Limb (tissue), 2 donors: ENCODE data around the gene SFXN3.
"Not testable (repeated sequence)": the region's sequence is repeated elsewhere in the genome, so short reads cannot be mapped to it uniquely, and the experiment has no call there.

Experiments
- DNase-seq, 2 donors: peaks; one replicate each; pipeline ENCODE4 v3.0.0-alpha.2; 2016; ENCODE audit errors: extremely low spot score in 2 of 2

Gene SFXN3

DNA sequence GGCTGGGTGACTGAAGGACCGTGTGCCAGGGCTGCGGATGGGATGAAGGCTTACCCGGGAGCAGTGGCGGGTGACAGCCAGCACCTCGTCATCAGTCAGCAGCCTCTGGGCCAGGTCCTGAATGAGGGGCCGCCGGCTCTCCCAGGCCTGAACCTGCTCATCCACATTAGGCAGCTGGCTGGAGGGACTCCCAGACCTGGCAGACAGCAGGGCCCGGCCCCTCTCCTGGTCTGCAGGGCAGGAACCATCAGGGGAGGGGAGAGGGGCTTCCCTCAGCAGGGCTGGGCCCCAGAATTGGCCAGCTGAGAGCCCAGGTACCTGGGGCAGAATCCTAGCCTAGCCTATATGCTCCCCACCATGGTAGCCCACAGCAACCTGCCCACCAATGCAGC lies 15.5 kb upstream of the SFXN3 start:
- DNase-seq = no peak

DNA sequence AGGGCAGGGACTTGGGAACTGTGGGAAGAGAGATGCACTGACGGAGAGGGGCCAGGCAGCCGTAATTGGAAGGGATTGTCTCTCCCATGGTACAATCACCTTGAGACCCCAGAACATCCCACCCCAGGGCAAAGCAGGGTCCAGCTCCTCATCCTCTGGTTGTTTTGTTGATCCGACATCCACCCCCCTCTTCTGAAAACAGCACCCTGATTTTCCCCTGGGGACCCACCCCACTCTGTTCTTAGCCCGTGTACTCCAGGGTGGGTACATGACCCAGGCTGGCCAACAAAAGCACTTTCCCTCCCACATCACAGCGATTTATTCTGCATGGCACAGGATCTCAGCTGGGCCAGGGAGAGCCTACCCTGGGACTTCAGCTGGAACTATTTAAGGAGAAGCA lies 14.2 kb upstream of the SFXN3 start:
- DNase-seq = no peak

DNA sequence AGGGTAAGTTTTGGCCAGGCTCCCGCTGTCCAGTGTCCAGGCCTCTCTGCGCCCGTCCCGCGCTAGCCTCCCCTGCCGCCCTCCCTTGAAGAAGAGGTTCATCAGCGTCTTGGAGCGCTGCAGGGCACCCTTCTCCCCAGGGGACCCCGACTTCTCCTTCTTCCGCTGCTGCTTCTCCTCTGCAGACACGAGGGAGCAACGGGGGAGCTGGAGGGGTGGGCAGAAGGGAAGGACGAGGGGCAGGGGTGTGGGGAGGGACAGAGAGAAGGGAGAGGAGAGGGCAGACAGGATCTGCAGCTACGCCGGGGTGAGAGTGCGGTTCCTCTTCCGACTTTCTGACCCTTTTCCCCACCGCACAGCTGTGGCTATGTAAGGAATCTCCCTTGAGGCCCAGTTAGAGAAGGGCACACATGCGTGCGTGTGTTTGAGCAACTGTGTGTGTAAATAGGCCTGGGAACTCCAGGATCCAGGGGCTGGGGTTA lies 12.9 kb upstream of the SFXN3 start:
- DNase-seq = no peak

DNA sequence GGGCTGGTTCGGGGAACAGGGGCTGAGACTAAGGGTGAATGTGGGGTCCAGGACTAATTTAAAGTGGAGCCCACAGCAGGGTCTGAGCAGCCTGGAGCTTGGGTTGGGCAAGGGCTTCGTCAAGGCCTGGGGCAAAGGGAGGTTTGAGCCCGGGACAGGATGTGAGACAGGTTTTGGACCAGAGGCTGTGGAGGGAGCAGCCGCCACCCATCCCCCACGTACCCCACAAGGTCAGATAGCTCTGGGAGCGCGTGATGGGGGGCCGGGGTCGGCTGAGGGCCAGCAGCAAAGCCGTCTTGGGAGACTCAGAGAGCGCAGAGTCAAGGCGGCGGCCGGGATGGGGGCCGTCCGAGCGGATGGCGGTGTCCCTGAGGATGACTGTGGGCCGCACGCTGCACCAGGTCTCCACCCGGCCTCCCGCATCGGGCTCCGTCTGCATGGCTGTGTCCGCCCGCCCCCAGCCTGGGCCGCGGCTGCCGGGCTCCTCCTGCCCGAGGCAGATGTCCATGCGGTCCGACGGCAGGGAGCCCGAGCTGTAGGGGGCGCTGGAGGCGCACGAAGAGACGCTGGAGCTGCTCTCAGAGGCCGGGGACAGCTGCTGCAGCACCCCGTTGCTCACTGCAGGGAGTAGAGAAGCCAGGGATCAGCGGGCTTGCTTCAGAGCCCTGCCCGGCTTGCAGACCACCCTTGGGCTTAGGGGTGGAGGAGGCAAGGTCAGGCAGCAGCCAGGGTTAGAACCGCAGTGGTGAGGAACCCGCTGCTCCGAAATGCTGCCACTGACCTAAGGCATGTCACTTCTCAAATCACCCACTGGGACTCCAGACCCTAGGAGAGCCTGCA lies 12.2 kb upstream of the SFXN3 start:
- DNase-seq = peak in 1 of 2 donors; percentile 83

DNA sequence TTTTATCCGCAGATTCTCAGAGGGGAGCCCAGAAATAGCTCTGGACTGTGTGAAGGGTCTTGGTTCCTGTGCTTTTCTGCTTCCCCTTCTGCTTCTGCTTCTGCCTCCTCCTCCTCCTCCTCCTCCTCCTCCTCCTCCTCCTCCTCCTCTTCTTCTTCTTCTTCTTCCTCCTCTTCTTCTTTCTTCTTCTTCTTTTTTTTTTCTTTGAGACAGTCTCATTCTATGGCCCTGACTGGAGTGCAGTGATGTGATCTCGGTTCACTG lies 11.7 kb upstream of the SFXN3 start:
- DNase-seq = no peak

DNA sequence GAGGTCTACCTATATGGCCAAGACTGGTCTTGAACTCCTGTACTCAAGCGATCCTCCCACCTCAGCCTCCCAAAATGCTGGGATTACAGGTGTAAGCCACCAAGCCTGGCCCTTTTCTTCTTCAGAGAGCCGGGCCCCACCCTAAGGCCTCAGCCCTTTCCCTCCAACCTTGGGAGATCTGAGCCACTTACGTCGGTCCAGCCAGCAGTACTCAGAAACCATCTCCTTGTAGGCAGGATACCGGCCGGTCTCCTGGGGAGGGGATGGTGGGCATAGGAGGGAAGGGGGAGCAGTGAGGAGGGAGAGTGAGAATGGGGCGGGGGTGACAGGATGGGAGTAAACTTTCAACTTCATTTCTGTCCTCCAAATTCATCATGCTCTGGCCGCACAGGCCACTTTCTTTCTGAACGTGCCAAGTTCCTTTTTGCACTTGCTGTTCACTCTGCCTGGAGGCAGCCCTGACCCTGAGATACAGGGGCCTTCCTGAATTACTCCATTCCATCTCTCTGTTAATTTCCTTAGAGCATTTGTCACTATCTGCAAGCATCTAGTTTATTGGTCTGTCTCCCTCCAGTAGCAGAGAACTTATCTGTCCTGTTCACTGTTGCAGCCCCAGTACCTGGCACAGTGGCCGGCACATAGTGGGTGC lies 10.5 kb upstream of the SFXN3 start:
- DNase-seq = no peak

DNA sequence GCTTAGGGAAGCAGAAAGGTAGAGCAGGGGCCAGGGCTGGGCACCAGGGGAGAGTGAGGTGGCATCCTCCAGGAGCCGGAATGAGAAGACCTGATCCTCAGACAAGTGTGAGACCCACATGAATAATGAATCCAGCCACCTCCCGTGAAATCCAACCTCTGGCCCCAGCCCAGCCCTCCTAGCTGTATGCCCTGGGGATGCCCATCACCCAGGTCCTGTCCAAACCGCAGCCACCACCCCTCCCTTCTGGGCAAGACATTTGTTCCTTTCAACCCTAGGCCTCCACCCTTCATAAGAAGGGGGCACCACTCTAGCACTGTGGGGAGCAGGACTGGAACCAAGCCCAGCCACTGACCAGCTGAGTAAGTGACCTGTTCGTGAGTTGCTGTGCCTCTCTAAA lies 9.8 kb upstream of the SFXN3 start:
- DNase-seq = no peak

DNA sequence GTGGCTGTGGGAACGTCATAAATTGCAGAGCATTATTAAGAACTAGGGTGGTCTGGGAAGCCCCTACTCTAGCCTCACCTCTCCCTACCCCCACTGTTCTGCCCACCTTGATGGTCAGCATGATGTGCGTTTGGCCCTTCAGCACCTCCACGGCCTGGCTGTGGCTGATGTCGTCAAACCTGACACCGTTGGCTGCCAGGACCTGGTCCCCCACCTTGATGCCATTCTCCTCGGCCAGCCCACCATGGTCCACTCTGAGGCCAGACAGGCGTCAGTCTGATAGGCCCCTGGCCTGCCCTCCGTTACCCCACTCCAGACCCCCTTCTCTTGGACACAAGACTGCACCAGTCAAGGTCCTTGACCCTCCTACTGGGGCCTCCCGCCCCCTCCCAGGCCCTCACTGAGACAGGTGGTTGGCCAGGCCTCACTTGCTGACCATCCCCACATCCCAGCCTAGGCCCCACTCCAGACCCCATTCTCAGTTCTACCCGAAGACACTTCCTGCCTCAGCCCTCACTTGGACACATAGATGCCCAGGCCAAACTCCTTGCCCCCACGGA lies 9.3 kb upstream of the SFXN3 start:
- no peak for DNase-seq

DNA sequence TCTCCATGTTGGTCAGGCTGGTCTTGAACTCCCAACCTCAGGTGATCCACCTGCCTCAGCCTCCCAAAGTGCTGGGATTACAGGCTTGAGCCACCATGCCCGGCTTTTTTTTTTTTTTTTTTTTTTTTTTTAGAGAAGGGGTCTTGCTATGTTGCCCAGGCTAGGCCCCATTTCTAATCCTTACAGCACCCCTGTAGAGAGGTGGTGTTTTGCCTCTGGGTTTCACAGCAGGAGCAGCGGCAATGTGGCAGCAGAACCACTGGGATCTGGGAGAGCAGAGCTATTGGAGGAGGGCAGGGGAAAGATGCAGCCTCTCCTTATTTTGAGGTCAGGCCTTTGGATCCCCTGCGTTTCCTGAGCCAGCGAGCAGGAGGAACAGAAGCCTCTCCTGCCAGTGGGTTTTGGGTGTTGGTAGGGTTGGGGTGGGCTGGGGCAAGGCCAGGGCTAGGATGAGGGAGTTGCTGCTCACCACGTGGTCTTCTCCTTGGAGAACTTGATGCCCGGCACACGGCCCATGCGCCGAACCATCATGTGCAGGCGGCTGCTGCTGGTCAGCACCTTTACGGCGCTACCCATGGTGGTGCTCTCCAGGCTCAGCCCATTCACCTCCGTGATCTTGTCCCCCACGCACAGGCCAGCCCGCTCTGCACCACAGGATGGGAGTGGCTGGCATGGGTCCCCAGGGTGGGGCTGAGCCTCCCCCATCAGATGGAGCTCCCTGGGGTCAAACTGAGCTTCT lies 7.9 kb upstream of the SFXN3 start:
- DNase-seq = no peak

DNA sequence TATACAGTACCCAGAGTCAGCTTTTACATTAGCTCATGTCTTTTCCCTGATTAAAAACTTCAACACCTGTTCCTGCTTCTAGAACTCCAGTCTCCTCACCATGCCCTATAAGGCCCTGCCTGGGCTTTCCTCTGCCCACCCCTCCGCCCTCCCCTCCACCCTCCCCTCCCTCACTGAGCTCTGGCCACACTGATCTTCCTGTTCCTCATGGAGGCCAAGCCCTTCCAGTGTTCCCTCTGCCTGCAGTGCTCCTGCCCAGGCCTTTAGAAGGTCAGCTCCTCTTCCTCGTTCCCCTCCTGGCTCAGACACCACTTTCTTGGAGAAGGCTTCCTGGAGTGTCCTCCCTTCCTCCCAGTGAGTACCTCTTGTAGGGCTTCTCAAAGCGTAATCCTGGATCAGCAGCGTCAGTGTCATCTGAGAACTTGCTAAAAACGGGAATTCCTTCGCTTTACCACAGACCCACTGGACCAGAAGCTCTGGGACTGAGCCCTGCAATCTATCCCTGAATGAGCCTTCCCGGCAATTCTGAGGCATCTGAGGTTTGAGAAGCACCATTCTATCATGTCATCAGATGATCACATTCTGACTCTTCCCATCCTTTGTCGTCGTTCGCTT lies 3.8 kb upstream of the SFXN3 start:
- no peak for DNase-seq

DNA sequence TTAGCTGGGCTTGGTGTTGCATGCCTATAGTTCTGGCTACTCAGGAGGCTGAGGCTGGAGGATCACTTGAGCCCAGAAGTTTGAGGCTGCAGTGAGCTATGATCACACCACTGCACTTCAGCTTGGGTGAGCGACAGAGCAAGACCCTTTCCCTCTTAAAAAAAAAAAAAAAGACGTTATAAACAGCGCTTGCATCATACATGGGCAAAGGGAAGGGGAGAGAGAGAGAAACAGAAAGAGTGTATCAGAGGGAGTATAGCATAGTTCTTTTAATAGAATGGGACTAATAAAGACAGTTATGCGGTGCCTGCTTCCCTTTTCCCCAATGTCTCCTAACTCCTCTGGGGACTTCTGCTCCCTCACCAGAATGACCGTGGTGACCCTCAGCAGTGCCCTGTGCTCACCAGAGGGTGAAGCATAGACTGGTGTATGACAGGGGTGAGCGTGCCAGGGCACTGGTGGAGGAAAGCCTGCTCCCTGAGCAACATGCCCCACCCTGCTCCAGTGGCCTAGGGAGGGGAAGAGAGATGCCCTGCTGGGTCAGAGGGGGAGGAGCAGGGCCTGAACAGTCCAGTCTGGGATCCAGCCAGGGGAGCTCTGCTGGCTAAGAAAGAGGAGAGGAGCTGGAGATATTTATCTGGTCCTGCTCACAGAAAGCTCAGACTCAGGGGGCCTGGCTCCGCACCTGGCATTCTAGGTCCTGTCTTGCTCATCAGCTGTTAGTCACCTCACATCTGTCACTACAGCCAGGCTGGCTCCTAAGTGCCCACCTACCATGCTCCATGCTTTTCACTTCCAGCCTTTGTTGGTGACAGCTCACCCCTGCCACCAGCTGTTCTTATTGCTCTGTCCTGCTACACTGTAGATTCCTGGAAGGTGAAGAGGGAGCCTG lies 2.3 kb upstream of the SFXN3 start:
- DNase-seq = no peak

DNA sequence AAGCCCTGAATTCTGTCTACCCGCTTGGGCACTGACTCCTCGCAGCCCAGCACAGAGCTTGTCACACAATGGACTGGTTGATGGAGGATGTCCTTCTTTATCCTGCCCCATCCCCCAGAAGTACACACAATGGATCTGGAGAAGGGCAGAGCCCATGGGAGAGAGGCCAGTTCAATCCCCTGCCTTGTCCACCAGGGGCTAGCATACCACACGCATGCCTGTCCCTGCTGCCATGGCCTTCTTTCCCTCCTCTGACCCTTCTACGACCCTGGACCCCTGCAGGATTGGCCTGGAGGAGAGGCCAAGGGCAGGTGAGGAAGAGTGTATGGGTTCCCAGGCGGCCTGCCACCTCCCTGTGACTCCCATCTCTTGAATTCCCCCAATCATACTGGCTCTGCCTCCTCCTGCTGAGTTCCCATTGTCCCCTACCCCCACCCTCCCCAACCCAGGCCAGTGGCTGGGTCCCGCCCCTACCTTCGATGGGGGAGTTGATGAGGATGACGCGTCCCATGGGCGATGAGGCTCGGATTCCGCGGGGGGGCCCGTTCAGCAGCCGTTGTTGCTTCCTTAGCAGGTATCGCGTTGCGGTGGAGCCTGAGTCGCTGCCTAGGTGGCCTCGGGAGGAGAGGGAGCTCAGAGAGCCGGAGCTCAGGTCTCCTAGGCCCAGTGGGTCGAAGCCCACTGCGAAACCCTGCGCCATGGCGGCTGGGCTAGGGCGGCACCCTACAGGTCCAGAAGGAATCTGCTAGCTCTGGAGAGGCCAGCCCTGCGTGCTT lies 1.3 kb upstream of the SFXN3 start:
- DNase-seq = no peak

DNA sequence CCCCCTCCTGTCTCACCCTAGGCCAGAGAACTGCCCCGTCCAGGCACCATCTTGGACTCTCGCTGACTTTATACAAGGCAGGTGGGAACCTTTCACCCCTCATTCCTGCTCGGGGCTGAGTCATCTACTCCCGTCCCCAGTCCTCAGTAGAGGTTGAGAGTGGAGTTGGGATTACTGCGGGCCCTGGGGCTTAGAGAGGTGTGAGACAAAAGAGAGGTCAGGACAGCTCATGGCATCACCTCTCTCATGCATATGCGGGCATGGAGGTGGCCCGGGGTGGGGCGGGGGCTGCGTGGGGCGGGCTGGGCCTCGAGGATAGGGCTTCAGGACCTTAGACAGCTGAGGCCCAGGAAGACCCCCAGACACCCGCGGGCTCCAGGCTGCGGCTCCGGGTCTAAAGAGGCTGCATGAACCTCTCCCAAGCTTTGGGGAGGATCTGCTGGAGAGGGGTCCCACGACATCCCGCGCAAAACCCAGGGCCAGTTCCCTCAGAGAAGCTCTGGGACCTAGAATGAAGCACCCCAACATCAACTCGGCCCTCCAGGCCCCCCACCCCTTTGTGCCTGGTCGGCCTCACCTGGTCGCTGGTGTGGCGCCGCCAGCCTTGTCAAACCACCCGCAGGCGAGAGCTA lies 422 bp upstream of the SFXN3 start:
- DNase-seq = no peak

DNA sequence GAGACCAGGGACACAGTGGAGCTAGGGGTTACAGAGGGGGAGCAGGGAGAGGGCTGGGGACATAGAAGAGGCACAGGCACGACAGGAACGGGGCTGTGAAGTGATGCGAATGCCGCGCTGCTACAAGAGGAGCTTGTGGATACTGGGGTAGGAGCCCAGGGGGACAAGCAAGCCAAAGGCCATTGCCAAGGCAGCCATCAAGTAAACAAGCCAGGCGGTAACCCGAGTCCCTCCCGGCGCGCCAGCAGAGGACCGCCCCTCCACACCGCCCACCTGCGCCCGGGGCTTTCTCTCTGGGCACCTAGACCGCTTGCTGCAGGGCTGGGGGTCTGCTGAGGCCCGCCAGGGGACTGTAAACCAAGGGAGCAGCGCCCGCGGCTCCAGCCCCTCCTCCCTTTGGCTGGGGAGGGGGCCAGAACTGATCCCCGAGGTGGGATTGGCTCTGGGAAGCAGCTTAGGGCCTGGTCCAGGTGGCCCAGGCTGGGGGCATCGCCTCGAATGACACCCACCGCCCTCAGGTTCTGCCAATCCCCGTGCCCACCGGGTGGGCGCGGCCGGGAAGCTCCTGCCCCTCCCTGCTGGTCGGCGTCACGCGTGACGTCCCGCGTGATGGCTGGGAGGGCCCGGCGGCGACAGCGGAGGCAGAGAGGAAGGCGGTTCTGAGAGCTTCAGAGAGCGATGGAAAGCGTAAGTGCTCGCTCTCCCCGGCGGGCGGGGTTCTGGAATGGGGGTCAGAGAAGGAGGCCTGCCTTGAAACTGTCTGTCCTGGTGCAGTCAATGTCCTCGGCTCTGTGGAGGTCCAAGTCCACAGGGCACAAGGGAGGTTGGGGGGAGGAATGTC lies 982 bp downstream of the SFXN3 start:
- DNase-seq = peak; percentile 70 to 86

DNA sequence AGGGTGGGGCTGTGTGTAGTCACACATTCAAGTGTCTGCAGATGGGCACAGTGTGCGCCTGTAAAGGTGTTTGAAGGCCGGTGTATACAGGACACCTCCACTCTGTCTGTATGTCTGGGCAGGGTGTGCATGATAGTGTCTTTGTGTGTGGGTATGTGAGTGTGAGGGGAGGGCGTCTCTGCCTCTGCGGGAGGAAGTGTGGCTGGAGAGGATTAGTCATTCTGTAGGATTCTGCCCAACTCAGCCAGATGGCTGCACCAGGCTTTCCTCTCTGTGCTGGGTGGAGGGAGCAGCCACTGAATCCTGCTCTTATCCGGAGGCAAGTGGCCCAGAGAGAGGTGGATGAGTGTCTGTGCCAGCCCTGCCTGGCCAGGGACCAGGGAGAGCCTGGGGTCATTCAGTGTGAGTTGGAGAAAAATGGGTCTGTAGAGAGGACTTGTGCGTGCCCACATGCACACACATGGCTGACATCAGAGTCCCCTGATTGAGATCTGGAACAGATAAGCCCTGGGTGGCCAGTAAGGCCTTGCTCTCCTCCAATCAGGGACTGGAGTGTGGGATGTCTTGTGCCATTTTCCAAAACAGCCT lies 1.7 kb downstream of the SFXN3 start:
- peak; percentile 59 to 66 for DNase-seq

DNA sequence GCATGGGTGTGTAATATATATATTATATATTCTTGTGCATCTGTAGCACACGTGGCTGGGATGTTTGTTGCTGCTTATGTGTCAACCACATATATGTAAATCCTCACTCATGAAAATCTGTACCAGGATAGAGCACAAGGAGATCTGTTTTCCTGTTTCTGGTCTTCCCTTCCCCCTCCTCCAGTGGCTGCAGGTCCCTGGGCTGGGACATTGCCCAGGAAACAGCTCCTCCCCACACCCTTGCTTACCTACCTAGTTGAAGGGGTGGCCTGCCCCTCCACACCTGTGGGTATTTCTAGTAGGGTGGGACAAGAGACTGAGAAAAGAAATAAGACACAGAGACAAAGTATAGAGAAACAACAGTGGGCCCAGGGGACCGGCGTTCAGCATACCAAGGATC lies 2.2 kb downstream of the SFXN3 start:
- no peak for DNase-seq

DNA sequence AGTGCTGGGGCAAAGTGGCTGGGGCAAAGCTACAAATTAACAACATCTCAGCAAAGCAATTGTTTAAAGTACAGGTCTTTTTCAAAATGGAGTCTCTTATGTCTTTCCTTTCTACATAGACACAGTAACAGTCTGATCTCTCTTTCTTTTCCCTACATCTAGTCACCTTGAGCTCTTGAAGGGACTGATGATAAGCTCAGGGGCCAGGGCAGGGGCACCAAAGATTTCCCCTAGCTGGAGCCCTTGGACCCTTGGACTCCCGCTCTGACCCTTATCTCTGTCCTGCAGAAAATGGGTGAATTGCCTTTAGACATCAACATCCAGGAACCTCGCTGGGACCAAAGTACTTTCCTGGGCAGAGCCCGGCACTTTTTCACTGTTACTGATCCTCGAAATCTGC lies 3.4 kb downstream of the SFXN3 start:
- not testable (repeated sequence) for DNase-seq

DNA sequence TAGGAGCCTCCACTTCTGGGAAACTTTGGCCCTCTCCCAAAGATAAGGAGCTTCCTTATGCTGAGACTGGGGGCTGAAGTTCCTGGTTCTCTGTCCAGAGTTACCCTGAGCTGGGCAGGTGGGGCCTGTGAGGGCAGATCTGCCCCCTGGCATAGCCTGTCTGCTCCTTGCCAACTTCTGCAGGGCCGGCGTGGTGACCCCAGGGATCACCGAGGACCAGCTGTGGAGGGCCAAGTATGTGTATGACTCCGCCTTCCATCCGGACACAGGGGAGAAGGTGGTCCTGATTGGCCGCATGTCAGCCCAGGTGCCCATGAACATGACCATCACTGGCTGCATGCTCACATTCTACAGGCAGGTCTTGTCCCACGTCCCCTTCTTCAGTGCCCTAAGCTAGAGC lies 4.3 kb downstream of the SFXN3 start:
- DNase-seq = no peak
